Retina (tissue), 1 donor: ENCODE measurements around the gene HYAL4.

Source experiments
- DNase-seq: peaks from one replicate; pipeline ENCODE4 v3.0.0-alpha.2; 2016

The HYAL4 gene

DNA sequence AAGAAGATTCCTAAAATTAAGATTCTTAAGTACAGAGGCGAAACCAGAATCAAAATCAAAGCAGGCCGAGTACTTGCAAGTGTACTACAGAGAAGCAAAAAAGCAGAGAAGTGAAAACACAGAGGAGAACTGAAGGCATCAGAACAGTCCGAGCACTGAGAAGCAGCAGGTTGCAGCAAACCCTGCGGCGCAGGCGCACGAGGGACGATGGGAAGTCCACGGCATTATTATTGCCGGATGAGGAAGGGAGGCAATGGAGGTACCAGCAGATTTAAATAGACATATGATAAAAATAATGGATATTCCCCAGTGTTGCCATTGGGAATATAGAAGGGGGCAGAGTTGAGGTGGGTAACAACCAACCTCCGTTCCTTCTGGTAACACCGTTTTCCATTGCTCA is 72.9 kb downstream of the HYAL4 start:
- no peak for DNase-seq

GRCh38 chr7:123918309-123918708 is 73.3 kb downstream of the HYAL4 start:
- DNase-seq, result no peak

GRCh38 chr7:123923599-123923998 is 78.6 kb downstream of the HYAL4 start:
- no peak for DNase-seq

DNA sequence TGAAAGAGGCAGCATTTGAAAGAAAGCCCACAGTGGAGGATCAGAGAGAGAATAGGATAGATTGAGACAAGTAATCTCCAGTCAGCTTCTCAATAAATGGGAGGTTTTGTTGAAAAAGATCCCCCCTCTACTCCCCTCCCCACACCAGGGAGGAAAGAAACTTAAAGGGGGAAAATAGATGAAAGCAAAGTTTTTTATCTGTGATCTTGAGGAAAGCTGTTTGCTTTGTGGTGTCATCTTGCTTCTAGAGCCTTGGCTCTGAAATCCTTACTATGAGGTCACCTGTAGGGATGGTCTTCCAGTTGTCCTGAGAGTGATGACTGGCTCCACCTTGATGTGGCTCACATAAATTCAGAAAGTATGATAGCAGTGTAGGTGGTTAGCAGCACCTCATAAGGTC is 80.0 kb downstream of the HYAL4 start, which contains the start of gene SPAM1:
Gene SPAM1, plus strand, starts transcription at position 301 of the 400 bp plus-strand sequence. CDS start 28,330 bp downstream, outside the sequence.
- DNase-seq, result no peak
